HFFc6 (cell line): ENCODE results near the gene PPARA. TPM values are rescaled to one million over a fixed set of nuclear protein-coding genes. Genes with fewer than 3 reads are reported as not detected.

Experiments used
- total RNA-seq, 6 experiments: library from RNA; stranded (reverse); fragmentation: NEBNext Ultra II Directional; extraction: Animal tissue kit (Norgen Biotek cat#: 25700); gene quantifications; 2 replicates in 1 of 6; 3 replicates in 5 of 6; pipeline ENCODE4 v1.2.3, GENCODE V29; 2021

The PPARA gene
- total RNA-seq, 6 experiments from 2014 or later, result 14.1 to 16.0 (median 15.1) TPM

Other genes with a start within 250 kb of the PPARA start
- under 1 TPM in 5 of 6 experiments, not detected in 1; 0.07 to 0.14 (median 0.09) TPM for gene WNT7B, start 173.4 kb upstream of the PPARA start, total RNA-seq
- 1 to 10 TPM; 6.4 to 9.3 (median 7.6) TPM for gene CDPF1, start 99.8 kb downstream of the PPARA start, total RNA-seq
- gene PKDREJ, start 112.8 kb downstream of the PPARA start, total RNA-seq, result not detected
- gene TTC38, start 117.5 kb downstream of the PPARA start, total RNA-seq, result 10 to 100 TPM; 31.2 to 38.6 (median 36.6) TPM
- 10 to 100 TPM; 12.4 to 30.5 (median 27.9) TPM for gene GTSE1, start 146.3 kb downstream of the PPARA start, total RNA-seq
- gene TRMU, start 185.2 kb downstream of the PPARA start, total RNA-seq, result 10 to 100 TPM; 26.4 to 36.4 (median 32.4) TPM